ENCODE data around the gene DUSP1. TPM values are rescaled to one million over a fixed set of nuclear protein-coding genes. Genes with fewer than 3 reads are reported as not detected.
A peak's percentile ranks its signal among the peaks of the same experiment; 100 is the strongest.
"Not testable (repeated sequence)": the region's sequence is repeated elsewhere in the genome, so short reads cannot be mapped to it uniquely, and the experiment has no call there.

DUSP1 gene
- total and polyA plus RNA-seq, 10 donors, result 46.0 to 818 (median 239) TPM

DNA sequence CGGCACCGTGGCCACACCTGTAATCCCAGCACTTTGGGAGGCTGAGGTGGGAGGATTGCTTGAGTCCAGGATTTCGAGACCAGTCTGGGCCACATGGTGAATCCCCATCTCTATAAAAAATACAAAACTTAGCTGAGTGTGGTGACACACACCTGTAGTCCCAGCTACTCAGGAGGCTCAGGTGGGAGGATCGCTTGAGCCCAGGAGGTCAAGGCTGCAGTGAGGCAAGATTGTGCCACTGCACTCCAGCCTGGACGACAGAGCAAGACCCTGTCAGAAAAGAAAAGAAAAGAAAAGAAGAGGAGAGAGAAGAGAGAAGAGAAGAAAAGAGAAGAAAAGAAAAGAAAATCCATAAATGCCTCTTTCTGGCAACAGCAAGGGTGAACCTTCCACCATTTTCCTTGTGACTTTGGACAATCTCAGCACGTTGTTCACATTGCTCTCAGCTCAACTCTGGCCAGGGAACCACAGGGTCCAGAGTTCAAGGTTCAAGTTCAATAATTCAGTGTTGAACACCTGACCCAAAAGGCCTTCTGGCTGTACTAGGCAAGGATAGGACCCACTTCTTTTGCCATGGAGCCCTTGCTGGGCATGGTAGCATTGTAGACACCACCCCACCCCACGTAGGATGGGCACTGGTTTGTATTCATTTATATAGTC, 14.6 kb upstream of the DUSP1 start:
- peak overlapping the region in 1 of 8 donors; percentile 98 for H3K27ac ChIP-seq

GRCh38 chr5:172784162-172784561, 13.2 kb upstream of the DUSP1 start:
- H3K4me1 ChIP-seq, result peaks cover 8 to 33% (median 18%) of the 10 kb centered on the region in 6 donors
- H3K36me3 ChIP-seq; DNase-seq; H3K9me3 ChIP-seq; H3K4me3 ChIP-seq; H3K27ac ChIP-seq; H3K27me3 ChIP-seq (replicated peaks in 1 of 7); intact Hi-C loops (cut with DNase I; ENCODE audit: low total_unique reads): not testable (repeated sequence)
- 92 to 97% (median 95%) methylated on average over 4 of the region's 4 CpGs for WGBS, 5 donors

More for the DNA sequence above, 14.6 kb upstream of the DUSP1 start:
- Histone ChIP-seq H3K4me3 (no peak overlapping the region), H3K4me1 (peaks cover 11 to 46% (median 30%) of the 10 kb centered on the region in 6 donors), H3K27me3 (replicated peaks in 1 of 7) (no peaks in the 10 kb centered on the region), H3K9me3 (no peaks in the 10 kb centered on the region), H3K36me3 (no peaks in the 10 kb centered on the region)
- intact Hi-C loops (cut with DNase I; ENCODE audit: low total_unique reads), result no loop called here
- 86 to 91% (median 88%) methylated on average over 7 of the region's 7 CpGs for WGBS, 5 donors
- no peak for DNase-seq
- TF ChIP-seq, protein P1, sequence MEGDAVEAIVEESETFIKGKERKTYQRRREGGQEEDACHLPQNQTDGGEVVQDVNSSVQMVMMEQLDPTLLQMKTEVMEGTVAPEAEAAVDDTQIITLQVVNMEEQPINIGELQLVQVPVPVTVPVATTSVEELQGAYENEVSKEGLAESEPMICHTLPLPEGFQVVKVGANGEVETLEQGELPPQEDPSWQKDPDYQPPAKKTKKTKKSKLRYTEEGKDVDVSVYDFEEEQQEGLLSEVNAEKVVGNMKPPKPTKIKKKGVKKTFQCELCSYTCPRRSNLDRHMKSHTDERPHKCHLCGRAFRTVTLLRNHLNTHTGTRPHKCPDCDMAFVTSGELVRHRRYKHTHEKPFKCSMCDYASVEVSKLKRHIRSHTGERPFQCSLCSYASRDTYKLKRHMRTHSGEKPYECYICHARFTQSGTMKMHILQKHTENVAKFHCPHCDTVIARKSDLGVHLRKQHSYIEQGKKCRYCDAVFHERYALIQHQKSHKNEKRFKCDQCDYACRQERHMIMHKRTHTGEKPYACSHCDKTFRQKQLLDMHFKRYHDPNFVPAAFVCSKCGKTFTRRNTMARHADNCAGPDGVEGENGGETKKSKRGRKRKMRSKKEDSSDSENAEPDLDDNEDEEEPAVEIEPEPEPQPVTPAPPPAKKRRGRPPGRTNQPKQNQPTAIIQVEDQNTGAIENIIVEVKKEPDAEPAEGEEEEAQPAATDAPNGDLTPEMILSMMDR (IDR thresholded peaks at IDR 0.05 in 8 of 11, conservative IDR thresholded peaks at IDR 0.05 in 3 of 11), result no peak
- TF ChIP-seq POLR2A (IDR thresholded peaks at IDR 0.05) (no peak), POLR2AphosphoS5 (IDR thresholded peaks at IDR 0.05) (no peak)

DNA sequence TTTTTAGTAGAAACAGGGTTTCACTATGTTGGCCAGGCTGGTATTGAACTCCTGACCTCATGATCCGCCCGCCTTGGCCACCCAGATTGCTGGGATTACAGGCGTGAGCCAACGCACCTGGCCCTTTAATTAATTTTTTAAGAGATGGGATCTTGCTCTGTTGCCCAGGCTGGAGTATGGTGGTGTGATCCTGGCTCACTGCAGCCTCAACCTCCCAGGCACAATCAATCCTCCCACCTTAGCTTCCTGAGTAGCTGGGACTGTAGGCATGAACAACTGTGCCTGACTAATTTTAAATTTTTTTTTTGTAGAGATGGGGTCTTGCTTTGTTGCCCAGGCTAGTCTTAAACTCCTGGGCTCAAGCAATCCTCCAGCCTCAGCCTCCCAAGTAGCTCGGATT, 12.3 kb upstream of the DUSP1 start:
- H3K4me3 ChIP-seq; H3K36me3 ChIP-seq; H3K27me3 ChIP-seq (replicated peaks in 1 of 7); H3K9me3 ChIP-seq; DNase-seq; H3K27ac ChIP-seq; intact Hi-C loops (cut with DNase I; ENCODE audit: low total_unique reads): not testable (repeated sequence)
- peaks cover 6 to 31% (median 16%) of the 10 kb centered on the region in 6 donors for H3K4me1 ChIP-seq
- 92 to 97% (median 95%) methylated on average over 5 of the region's 5 CpGs for WGBS, 5 donors

- WGBS, 5 donors, result 91 to 99% (median 94%) methylated on average over 7 of the region's 7 CpGs
- TF ChIP-seq POLR2AphosphoS5 (IDR thresholded peaks at IDR 0.05) (no peak), POLR2A (IDR thresholded peaks at IDR 0.05) (no peak)
- TF ChIP-seq, protein P1 (IDR thresholded peaks at IDR 0.05 in 8 of 11, conservative IDR thresholded peaks at IDR 0.05 in 3 of 11), result no peak
- H3K27ac ChIP-seq, result peak overlapping the region in 2 of 8 donors; percentile 52 to 58
- intact Hi-C loops (cut with DNase I; ENCODE audit: low total_unique reads), result no loop called here
- H3K27me3 ChIP-seq (replicated peaks in 1 of 7), result no peaks in the 10 kb centered on the region
- H3K9me3 ChIP-seq, result no peaks in the 10 kb centered on the region
- no peaks in the 10 kb centered on the region for H3K36me3 ChIP-seq
- H3K4me3 ChIP-seq, result no peak overlapping the region
- peaks cover 10 to 31% (median 17%) of the 10 kb centered on the region in 6 donors for H3K4me1 ChIP-seq
- DNase-seq, result no peak
These were observed 11.4 kb upstream of the DUSP1 start for GRCh38 chr5:172782169-172783039.

All from spleen (tissue), 11 donors.